ENCODE data around the gene GALNT16. TPM values are rescaled to one million over a fixed set of nuclear protein-coding genes. Genes with fewer than 3 reads are reported as not detected.
"Not testable (repeated sequence)": the region's sequence is repeated elsewhere in the genome, so short reads cannot be mapped to it uniquely, and the experiment has no call there.

Gene GALNT16
- total RNA-seq, 2 experiments from 2014 or later: 0.09 TPM; not detected in 1

- no peaks in the 10 kb centered on the region for H3K4me1 ChIP-seq (ENCODE audit: insufficient read depth, low read length, poor library complexity, severe bottlenecking)
- no peaks in the 10 kb centered on the region for H3K9me2 ChIP-seq (ENCODE audit: insufficient read depth, low read length)
- no peaks in the 10 kb centered on the region for H3K9me3 ChIP-seq (ENCODE audit: low read length)
- H4K20me1 ChIP-seq (ENCODE audit: insufficient read depth, low read length): no peaks in the 10 kb centered on the region
- H3K27ac ChIP-seq (ENCODE audit: low read depth, low read length, poor library complexity, severe bottlenecking): no peak overlapping the region
- H3K4me2 ChIP-seq (ENCODE audit: low read length): no peak overlapping the region
- intact Hi-C loops (cut with micrococcal nuclease; ENCODE audit: unreplicated experiment): no loop called here
- ChIA-PET POLR2A (interaction anchor here (1.5 kb wide), 1 partner anchor 18 kb away, joined by 3 read pairs; no protein-coding TSS in a partner anchor), CTCF (ENCODE audit: unreplicated experiment) (no interaction called here)
- no peak for DNase-seq (ENCODE audit: low spot score)
- no peaks in the 10 kb centered on the region for H3K79me2 ChIP-seq (ENCODE audit: insufficient read depth, low read depth, low read length)
- H3K36me3 ChIP-seq (ENCODE audit: insufficient read depth, low read length): no peaks in the 10 kb centered on the region
- BruUV-seq (replicated peaks): no TSS peak
- no peak overlapping the region for H2AFZ ChIP-seq (ENCODE audit: low read length)
- H3K4me3 ChIP-seq (ENCODE audit: low read depth, low read length, poor library complexity, severe bottlenecking): no peak overlapping the region
- no peak for TF ChIP-seq EZH2phosphoT487 (IDR thresholded peaks at IDR 0.05; ENCODE audit: borderline replicate concordance, low read depth, low read length)
- TF ChIP-seq, protein P1, sequence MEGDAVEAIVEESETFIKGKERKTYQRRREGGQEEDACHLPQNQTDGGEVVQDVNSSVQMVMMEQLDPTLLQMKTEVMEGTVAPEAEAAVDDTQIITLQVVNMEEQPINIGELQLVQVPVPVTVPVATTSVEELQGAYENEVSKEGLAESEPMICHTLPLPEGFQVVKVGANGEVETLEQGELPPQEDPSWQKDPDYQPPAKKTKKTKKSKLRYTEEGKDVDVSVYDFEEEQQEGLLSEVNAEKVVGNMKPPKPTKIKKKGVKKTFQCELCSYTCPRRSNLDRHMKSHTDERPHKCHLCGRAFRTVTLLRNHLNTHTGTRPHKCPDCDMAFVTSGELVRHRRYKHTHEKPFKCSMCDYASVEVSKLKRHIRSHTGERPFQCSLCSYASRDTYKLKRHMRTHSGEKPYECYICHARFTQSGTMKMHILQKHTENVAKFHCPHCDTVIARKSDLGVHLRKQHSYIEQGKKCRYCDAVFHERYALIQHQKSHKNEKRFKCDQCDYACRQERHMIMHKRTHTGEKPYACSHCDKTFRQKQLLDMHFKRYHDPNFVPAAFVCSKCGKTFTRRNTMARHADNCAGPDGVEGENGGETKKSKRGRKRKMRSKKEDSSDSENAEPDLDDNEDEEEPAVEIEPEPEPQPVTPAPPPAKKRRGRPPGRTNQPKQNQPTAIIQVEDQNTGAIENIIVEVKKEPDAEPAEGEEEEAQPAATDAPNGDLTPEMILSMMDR (conservative IDR thresholded peaks at IDR 0.05; ENCODE audit: low read length): no peak
These were observed 30.0 kb downstream of the GALNT16 start for GRCh38 chr14:69289811-69290520.

GRCh38 chr14:69290881-69291280 lies 30.9 kb downstream of the GALNT16 start:
- CTCF ChIA-PET (ENCODE audit: unreplicated experiment); BruUV-seq (replicated peaks); H3K79me2 ChIP-seq (ENCODE audit: insufficient read depth, low read depth, low read length); H3K4me3 ChIP-seq (ENCODE audit: low read depth, low read length, poor library complexity, severe bottlenecking); H3K27ac ChIP-seq (ENCODE audit: low read depth, low read length, poor library complexity, severe bottlenecking); H2AFZ ChIP-seq (ENCODE audit: low read length); H3K4me2 ChIP-seq (ENCODE audit: low read length); H4K20me1 ChIP-seq (ENCODE audit: insufficient read depth, low read length); H3K9me3 ChIP-seq (ENCODE audit: low read length); H3K9me2 ChIP-seq (ENCODE audit: insufficient read depth, low read length); DNase-seq (ENCODE audit: low spot score); H3K36me3 ChIP-seq (ENCODE audit: insufficient read depth, low read length); POLR2A ChIA-PET; H3K4me1 ChIP-seq (ENCODE audit: insufficient read depth, low read length, poor library complexity, severe bottlenecking); intact Hi-C loops (cut with micrococcal nuclease; ENCODE audit: unreplicated experiment): not testable (repeated sequence)

- Histone ChIP-seq H2AFZ (ENCODE audit: low read length) (no peak overlapping the region), H3K36me3 (ENCODE audit: insufficient read depth, low read length) (no peaks in the 10 kb centered on the region), H4K20me1 (ENCODE audit: insufficient read depth, low read length) (no peaks in the 10 kb centered on the region), H3K4me2 (ENCODE audit: low read length) (no peak overlapping the region), H3K9me3 (ENCODE audit: low read length) (no peaks in the 10 kb centered on the region), H3K27ac (ENCODE audit: low read depth, low read length, poor library complexity, severe bottlenecking) (no peak overlapping the region), H3K79me2 (ENCODE audit: insufficient read depth, low read depth, low read length) (no peaks in the 10 kb centered on the region), H3K4me3 (ENCODE audit: low read depth, low read length, poor library complexity, severe bottlenecking) (no peak overlapping the region), H3K4me1 (ENCODE audit: insufficient read depth, low read length, poor library complexity, severe bottlenecking) (no peaks in the 10 kb centered on the region), H3K9me2 (ENCODE audit: insufficient read depth, low read length) (no peaks in the 10 kb centered on the region)
- POLR2A ChIA-PET: no interaction called here
- TF ChIP-seq EZH2phosphoT487 (IDR thresholded peaks at IDR 0.05; ENCODE audit: borderline replicate concordance, low read depth, low read length): no peak
- TF ChIP-seq, protein P1 (conservative IDR thresholded peaks at IDR 0.05; ENCODE audit: low read length): no peak
- DNase-seq (ENCODE audit: low spot score): no peak
- intact Hi-C loops (cut with micrococcal nuclease; ENCODE audit: unreplicated experiment): no loop called here
- CTCF ChIA-PET (ENCODE audit: unreplicated experiment): no interaction called here
- no TSS peak for BruUV-seq (replicated peaks)
These were observed 31.4 kb downstream of the GALNT16 start for GRCh38 chr14:69291396-69291795.

Measured in OCI-LY7 (cell line).